ENCODE measurements around the gene TPBG.

TPBG gene, protein sequence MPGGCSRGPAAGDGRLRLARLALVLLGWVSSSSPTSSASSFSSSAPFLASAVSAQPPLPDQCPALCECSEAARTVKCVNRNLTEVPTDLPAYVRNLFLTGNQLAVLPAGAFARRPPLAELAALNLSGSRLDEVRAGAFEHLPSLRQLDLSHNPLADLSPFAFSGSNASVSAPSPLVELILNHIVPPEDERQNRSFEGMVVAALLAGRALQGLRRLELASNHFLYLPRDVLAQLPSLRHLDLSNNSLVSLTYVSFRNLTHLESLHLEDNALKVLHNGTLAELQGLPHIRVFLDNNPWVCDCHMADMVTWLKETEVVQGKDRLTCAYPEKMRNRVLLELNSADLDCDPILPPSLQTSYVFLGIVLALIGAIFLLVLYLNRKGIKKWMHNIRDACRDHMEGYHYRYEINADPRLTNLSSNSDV
- long read RNA-seq, donor 1, full-length matches to known transcripts = 26 of 26 reads
- long read RNA-seq, donor 1, partial matches to known transcripts = 0 of 26 reads
- long read RNA-seq, donor 1, other reads (novel, unspliced or antisense) = 0 of 26 reads
- long read RNA-seq, donor 2, full-length matches to known transcripts = 13 of 13 reads
- long read RNA-seq, donor 2, partial matches to known transcripts = 0 of 13 reads
- long read RNA-seq, donor 2, other reads (novel, unspliced or antisense) = 0 of 13 reads
- long read RNA-seq, donor 3, full-length matches to known transcripts = 9 of 15 reads
- long read RNA-seq, donor 3, partial matches to known transcripts = 6 of 15 reads
- long read RNA-seq, donor 3, other reads (novel, unspliced or antisense) = 0 of 15 reads
- long read RNA-seq, donor 4, full-length matches to known transcripts = 14 of 14 reads
- long read RNA-seq, donor 4, partial matches to known transcripts = 0 of 14 reads
- long read RNA-seq, donor 4, other reads (novel, unspliced or antisense) = 0 of 14 reads
- long read RNA-seq, donor 5, full-length matches to known transcripts = 12 of 12 reads
- long read RNA-seq, donor 5, partial matches to known transcripts = 0 of 12 reads
- long read RNA-seq, donor 5, other reads (novel, unspliced or antisense) = 0 of 12 reads
- long read RNA-seq, donor 6, full-length matches to known transcripts = 4 of 4 reads
- long read RNA-seq, donor 6, partial matches to known transcripts = 0 of 4 reads
- long read RNA-seq, donor 6, other reads (novel, unspliced or antisense) = 0 of 4 reads
- long read RNA-seq, donor 7, full-length matches to known transcripts = 19 of 65 reads
- long read RNA-seq, donor 7, partial matches to known transcripts = 46 of 65 reads
- long read RNA-seq, donor 7, other reads (novel, unspliced or antisense) = 0 of 65 reads
- long read RNA-seq, donor 8, full-length matches to known transcripts = 21 of 45 reads
- long read RNA-seq, donor 8, partial matches to known transcripts = 24 of 45 reads
- long read RNA-seq, donor 8, other reads (novel, unspliced or antisense) = 0 of 45 reads

DNA sequence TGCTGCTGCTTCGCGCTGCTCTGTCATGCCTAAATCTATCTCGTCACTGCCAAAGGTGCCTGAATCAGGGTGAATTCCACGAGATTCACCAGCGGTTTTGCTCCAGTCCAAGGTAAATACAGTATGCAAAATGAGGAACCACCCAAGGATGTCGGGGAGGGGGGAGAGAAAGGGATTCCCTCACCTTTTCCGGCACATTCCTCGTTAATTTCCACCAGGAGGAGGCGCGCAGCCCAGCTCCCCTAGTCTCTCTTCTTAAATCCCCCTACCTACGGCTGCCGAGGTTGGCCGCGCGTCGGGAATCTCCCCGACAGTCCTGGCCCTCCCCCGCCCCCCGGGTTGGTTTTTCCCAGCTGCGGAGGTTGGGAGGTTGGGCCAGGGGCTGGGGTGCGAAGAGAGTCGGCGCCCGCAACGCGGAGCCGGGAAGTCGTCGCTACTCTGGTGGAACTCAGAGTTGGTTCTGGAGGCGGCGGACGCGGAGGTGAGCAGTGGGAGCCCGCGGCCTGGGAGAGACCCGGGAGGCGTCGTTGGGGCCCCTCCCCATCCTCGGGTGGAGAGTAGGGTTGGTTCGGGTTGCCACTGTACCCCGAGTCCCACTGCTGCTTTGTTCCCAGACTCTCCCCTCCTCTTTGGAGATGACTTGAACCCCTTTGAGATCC lies at the start of gene TPBG:
Gene TPBG (plus strand): TSS at position 390 of the 659 bp plus-strand sequence. CDS start 1,145 bp downstream, outside the sequence.
- peak; percentile 86 for DNase-seq

DNA sequence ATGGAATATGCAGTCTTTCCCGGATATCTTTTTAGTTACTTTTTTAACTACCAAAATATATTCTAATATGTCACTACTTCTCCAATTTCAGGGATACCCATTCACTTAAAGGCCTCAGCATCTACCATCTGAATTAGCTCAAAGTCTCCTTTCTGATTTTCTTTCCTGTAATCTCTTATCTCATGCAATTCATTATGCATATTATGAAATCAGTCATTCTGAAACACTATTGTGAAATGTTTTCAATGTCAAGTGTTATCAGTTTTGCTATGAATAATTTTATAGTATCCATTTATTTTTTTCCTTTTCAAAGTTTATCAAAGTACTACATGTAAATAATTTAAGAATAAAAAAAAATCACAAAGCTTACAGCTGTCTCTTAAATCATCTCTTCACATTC lies 41.2 kb upstream of the TPBG start:
- DNase-seq = no peak

DNA sequence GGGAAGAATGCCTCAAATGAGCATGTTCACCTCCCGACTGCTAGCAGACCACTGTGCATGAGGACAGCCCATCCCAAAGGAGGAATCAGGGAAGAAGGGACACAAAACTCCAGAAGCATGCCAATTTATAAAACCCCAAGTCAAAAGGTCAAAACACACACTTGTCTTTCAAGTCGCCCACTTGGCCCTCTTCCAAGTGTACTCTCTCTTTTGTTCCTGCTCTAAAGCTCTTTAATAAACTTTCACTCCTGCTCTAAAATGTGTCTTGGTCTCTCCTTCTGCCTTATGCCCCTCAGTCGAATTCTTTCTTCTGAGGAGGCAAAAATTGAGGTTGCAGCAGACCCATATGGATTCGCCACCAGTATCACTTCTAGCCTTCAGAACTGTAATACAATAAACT lies 33.9 kb upstream of the TPBG start:
- DNase-seq = no peak

DNA sequence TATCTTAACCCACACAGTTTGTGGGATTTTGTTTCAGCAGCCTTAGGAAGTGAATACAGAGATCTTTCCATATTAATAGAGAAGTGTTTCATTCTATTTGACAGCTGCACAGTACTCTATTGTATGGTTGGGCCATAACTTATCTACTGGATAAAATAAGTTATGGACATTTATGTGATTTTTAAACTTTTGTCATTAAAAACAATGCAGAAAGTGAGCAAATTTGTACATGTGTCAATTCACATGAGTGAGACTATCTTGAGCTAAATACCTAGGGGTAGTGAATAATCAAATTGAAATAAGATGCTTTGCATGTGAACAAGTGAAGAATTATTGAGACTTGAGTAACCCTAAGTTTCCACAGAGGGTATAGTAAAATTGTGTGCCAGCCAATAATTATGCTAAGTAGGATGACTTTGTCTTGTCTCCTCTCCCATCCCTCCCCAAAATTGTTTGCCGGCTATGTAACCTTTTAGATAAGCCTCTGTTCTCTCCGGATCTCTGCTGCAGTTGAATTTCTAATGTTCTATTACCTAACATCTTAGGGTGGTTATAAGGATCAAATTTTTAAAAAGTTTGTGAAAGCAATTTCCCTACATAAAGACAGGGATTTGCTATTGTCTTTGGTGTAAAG lies 33.3 kb upstream of the TPBG start:
- DNase-seq = no peak

DNA sequence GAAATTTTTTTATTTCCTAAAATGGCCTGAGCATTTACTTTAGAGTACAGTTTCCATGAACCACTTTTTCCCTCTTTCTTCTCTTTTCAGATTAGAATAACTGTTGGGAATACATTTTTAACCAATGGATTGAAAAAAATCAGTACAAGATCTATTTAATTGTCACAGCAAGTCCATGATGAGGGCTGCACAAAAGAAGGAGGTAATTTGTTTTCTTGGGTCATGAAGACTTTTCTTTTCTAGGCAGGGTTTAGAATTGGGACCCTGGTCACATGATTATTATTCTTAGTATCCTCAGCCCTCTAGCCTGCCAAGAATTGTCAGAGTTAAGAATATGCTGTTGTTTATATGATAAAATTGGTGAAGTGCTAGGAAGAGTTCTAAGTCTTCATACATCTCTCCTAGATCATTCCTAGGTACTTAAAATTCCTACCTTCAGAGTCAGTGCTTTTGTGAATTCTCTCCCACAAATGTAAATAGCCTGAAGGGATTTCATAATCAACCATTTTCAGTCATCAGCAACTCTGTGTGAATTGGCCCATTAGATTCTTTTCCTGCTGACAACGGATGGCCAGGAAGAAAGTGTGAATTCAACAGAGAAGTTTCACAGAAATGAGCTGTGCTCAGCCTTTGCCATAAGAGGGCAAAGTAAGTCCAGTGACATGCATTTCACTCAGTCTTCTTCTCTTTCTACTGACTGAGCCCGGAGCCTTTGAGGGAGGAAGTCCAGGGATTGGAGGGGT lies 32.4 kb upstream of the TPBG start:
- no peak for DNase-seq

DNA sequence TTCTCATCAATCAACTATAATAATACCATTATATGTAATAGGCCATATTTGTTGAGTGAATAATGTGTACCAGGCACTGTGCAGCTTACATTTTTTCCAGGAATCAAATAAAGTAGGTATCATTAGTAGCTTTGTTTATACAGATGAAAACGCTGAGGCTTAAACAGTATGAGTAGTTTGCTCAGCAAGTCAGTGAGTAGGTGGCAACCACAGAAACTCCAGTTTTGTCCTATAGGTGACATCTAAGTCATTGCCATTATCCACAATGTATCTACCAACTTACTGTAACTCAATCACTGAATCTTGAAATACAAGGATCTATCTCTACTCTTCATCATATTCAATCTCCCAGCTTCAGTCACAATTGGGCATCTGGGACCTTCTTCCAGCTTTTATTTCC lies 29.8 kb upstream of the TPBG start:
- DNase-seq = no peak

DNA sequence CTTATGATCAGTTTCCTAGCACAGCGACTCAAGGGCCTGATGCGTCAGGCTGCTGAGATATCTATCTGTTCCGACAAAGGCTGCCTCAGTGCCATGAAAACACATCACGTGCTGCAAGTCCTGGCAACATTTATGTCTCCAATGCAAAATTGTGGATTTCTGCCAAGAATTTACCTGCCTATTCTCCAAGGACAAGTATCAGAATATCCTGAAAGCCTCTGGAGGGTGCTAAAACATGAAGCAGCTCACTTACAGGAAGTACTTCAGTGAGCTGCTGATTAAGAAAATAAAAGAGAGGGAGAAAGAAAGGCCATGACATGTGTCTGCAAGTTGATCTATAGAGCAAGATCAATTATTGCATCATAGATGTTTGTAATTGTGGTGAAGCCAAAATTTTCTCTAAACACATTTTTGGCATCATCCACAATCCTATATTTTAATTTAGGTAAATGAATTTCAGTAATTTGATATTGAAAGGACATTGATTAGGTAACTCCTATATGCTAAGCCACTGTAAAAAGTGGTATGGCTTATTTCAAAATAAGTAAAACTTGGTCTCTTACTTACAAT lies 25.8 kb upstream of the TPBG start:
- DNase-seq = no peak

DNA sequence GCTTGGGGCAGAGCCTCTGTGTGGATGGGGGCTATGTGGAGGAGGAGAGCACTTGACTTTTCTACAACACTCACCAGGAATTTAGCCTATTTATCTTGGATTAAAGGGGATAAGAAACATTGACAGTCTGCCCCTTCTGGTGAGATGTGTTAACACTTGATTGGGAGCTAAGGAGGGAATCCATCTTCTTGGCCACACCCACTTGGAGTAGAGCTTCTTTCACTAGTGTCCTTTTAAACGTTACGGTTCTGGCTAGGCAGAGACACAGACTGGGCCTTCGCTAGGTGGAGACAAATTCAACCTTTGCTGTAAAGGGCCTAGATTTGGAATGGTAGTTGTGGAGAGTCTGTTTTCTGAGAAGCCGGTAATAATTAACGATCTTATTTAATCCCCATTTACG lies 15.5 kb upstream of the TPBG start:
- DNase-seq = no peak

DNA sequence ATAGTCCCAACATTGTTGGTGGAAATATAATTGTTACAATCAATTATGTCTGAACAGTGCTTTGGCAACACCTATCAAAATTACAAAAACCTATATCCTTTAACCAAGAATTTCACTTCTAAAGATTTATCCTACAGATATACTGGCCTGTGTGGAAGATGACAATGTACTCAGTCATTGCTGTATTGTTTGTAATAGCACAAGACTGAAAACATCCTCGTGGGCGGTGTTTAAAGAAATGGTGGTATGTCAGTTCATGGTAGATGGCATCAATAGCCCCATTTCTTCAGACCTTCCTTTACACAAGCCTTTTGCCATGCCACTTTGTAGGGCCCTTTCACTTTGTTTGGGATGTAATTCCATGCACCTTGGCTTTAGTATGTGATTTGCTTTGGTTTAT lies 9.8 kb upstream of the TPBG start:
- DNase-seq = no peak

DNA sequence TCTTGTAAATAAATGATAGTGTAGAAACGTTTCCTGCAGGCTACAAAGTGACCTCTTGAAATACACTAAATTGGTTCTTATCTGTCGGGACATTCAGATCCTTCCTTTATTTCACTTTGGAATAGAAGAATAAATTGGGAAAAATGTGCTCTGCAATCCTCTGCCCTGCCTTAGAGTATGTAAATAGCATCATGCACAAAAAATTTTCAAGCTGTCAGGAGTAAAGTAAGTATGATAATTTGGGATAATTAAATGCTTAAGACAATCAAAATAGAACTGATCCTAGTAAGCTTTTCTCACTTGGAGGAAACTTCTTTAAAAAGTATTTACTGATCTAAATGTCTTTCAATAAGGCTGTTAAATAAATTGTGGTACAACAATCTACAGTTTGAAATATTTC lies 3.1 kb upstream of the TPBG start:
- DNase-seq = no peak

DNA sequence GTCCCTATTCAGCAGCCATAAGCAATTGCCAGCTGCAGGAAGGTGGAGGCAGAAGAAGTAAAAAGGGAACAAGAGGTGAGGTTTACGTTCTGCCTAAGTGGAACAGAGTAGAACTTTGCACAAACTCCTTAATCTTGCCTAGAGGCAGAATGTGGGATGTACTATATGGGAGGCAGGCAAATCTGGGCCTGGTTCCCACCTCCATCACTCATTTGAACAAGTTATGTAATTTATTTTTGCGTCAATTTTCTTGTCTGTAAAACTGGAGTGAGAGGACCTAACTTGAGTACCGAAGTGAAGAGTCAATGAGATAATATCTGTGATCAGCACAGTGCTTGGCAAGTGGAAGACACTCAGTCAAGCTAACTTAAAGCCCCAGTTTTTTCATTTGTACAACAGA lies 2.0 kb upstream of the TPBG start:
- DNase-seq = no peak

DNA sequence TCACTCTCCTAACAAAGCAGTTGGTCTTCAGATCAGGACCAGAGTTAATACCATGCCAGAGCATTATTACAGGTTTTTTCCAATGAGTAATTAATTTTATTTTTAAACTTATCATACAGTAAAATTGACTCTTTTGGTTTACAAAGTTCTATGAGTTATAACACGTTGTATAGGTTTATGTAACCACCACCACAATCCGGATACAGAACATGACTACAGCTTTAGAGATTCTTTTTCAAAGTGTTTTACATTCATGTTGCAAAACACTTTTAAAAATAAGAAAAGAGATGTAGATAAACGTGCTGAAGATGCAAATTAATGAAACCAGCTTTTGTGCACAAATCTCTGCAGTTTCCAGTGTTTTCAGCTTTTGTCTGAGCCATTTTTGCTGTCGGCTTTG lies 1.5 kb upstream of the TPBG start:
- no peak for DNase-seq

DNA sequence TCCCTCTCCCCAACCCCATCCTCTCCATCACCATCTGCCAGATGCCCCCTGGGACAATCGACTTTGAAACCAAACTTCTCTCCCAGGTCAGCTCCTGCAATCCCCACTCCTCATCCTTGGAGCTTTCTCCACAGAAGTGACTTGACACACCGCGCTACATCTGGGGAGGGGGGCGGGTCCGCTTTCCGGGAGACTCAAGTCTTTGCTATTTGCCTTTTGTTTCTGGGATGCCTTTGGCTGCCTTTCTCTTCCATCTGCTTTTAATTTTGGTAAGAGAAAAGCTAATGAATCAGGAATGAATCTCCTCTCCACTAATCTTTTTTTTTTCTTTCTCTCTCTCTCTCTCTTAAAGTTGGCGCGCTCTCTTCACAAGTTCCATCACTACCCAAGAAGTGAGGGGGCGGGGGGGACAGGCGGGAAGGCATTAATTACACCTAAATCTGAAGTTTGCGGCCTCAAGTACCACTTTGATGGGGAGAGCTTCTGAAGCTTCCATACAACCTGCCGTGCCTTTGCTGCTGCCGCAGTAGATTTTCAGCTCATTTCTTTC lies 664 bp upstream of the TPBG start:
- DNase-seq = no peak

DNA sequence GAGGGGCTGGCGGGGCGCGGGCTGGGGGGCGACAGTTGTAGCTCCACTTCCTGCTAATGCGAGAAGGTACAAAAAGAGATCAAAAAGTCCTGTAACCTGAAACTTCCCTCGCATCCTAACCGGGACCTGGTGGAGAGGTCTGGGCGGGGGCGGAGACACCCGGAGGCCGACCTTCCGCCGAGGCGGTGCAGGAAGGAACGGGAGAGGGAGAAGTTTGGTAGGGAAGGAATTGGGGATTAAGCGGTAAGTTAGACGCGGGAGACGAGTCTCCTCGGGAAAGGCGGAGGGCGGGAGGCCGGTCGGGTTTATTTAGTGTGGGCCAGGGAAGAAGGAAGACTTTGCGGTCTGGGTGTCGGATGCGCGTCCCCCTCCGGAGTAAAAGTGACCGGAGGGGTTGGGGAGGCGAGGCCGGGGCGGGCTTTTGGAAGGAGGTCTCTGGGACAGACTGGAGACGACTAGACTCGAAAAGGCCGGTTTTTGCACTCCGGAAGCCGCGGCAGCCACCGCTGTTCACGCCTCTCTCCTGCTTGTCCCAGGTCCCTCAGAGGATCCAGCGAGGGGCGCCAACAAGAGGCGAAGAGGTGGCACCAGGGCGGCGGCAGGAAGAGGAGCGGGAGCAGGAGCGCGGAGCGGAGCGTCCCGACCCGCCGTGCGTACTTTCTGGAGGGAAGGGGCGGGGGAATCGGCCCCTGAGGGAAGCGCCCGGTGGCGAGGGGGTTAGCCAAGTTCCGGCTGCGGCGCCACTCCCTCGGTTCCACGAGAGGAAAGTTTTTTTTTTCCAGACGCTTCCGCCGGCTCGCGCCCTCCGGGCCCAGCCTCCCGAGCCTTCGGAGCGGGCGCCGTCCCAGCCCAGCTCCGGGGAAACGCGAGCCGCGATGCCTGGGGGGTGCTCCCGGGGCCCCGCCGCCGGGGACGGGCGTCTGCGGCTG lies 734 bp downstream of the TPBG start:
- DNase-seq = no peak

DNA sequence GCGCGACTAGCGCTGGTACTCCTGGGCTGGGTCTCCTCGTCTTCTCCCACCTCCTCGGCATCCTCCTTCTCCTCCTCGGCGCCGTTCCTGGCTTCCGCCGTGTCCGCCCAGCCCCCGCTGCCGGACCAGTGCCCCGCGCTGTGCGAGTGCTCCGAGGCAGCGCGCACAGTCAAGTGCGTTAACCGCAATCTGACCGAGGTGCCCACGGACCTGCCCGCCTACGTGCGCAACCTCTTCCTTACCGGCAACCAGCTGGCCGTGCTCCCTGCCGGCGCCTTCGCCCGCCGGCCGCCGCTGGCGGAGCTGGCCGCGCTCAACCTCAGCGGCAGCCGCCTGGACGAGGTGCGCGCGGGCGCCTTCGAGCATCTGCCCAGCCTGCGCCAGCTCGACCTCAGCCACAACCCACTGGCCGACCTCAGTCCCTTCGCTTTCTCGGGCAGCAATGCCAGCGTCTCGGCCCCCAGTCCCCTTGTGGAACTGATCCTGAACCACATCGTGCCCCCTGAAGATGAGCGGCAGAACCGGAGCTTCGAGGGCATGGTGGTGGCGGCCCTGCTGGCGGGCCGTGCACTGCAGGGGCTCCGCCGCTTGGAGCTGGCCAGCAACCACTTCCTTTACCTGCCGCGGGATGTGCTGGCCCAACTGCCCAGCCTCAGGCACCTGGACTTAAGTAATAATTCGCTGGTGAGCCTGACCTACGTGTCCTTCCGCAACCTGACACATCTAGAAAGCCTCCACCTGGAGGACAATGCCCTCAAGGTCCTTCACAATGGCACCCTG lies 1.6 kb downstream of the TPBG start:
- DNase-seq = peak; percentile 92

DNA sequence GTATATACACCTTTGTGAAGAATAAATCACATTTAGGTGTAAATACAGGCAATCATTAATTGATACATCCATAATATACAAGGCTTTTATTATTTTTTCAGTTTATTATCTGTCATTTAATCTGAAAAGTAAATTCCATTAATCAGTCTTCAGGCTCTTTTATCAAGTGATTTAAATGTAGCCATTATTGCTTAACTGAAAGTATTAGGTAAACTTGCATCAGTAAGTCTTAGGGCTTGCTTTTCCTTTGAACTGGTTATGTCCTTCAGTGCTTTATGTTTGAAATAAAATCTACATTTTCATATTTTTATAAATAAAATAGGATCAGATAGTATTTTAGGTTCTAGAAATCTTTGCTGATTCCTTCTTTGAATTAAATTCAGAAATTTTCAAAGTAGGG lies 4.1 kb downstream of the TPBG start:
- DNase-seq = no peak

DNA sequence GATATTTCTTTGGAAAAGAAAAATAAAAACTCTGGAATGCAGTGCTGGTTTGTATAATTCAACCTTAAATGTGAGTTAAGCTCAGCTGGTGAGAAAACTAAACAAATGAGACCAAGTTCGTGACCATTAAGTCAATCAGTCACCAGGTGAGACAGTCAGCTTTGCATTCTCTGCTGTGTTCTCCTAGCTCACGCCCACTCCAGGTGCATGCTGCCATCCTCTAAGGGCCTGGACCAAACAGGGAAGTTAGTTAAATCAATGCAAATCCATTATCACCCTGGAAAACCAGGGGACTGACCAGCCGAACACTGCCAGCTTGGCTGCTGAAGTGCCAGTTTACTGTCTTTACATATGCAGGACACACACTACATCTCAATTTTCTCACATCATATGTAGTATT lies 7.2 kb downstream of the TPBG start:
- no peak for DNase-seq
